ENCODE results near the gene SFT2D1. TPM values are rescaled to one million over a fixed set of nuclear protein-coding genes. Genes with fewer than 3 reads are reported as not detected.

The SFT2D1 gene
- total RNA-seq, 4 donors from 2014 or later = 36.8 to 53.5 (median 48.4) TPM

DNA sequence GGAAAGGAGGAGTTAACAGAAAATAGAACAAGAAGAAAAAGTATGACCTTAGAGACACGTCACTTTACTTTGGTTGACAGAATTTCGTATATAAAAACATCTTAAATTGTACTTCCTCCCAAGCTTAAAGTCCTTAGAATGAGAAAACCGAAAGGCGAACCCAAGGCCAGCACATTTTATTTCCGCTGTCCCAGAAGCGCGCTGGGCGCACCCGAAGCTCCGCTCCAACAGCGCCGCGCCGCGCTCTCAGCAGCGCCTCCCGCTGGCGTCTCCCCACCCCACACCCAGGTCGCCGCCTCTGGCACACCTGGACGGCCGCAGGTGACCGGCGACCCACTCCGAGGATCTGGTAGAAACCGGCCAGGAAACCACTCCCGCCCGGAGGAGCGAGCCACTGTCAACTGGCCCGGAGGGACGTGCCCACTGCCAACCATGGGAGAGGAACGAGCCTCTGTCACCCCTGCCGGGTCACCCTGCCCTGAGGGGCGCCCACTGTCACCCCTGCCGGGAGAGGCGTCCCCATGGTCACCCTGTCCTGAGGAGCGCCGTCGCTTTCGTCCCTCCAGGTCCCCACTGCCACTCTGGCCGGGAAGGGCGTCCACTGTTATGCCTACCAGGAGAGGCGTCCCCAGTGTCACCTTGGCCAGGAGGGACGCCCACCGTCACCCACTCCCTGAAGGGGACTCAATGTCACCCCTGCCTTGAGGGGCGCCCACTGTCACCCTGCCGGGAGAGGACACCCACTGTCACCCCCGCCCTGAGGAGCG, 39.6 kb upstream of the SFT2D1 start:
- Histone ChIP-seq H3K27me3 (no peaks in the 10 kb centered on the region), H3K36me3 (no peaks in the 10 kb centered on the region), H3K27ac (peak overlapping the region; percentile 73 to 97 (median 94)), H3K4me3 (replicated peaks in 1 of 3) (peak overlapping the region; percentile 68 to 94 (median 80)), H3K9me3 (no peaks in the 10 kb centered on the region), H3K4me1 (peaks cover 21 to 25% of the 10 kb centered on the region in 2 donors)
- DNase-seq = peak; percentile 92 to 95
- 0% methylated on average over 10 to 42 of the region's 49 CpGs for WGBS, 2 donors
- intact Hi-C loops (cut with DNase I) = loop anchor here (10.0 kb wide), 1 partner anchor 47 kb away; no protein-coding TSS in a partner anchor
- TF ChIP-seq CTCF (IDR thresholded peaks at IDR 0.05) (peak; percentile 60 to 93 (median 80)), POLR2A (IDR thresholded peaks at IDR 0.05) (peak in 1 of 2 donors; percentile 82)

DNA sequence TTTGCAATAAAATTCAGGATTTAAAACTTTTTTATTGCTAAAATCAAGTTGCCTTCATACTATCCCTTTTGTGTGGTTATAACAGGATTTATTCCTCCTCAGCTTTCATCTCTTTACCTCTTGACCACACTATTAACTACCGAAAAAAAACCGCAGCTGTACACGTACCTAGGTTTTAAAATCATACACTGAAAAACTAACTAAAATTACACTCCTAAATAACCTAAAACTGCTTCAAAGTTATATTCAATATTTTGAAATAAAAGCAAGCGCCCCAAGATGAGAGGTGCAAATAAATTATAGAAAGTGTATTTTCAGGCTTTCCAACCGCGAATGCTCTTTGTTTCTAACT, 39.0 kb upstream of the SFT2D1 start:
- no peak for DNase-seq
- H3K4me3 ChIP-seq (replicated peaks in 1 of 3) = peak overlapping the region in 2 of 3 donors; percentile 80 to 94
- H3K36me3 ChIP-seq = no peaks in the 10 kb centered on the region
- H3K27ac ChIP-seq = peak overlapping the region; percentile 73 to 97 (median 94)
- peaks cover 21 to 25% of the 10 kb centered on the region in 2 donors for H3K4me1 ChIP-seq
- no peak for TF ChIP-seq CTCF (IDR thresholded peaks at IDR 0.05)
- TF ChIP-seq POLR2A (IDR thresholded peaks at IDR 0.05) = no peak
- H3K9me3 ChIP-seq = no peaks in the 10 kb centered on the region
- intact Hi-C loops (cut with DNase I) = loop anchor here (10.0 kb wide), 1 partner anchor 47 kb away; no protein-coding TSS in a partner anchor
- H3K27me3 ChIP-seq = no peaks in the 10 kb centered on the region
- WGBS, 2 donors = 27% methylated on average over 6 of the region's 6 CpGs

- WGBS, 2 donors = 65 to 73% methylated on average over 4 of the region's 4 CpGs
- Histone ChIP-seq H3K27me3 (no peaks in the 10 kb centered on the region), H3K9me3 (no peaks in the 10 kb centered on the region), H3K27ac (peak overlapping the region in 1 of 3 donors; percentile 60), H3K4me3 (replicated peaks in 1 of 3) (no peak overlapping the region), H3K36me3 (no peaks in the 10 kb centered on the region), H3K4me1 (peaks cover 21 to 25% of the 10 kb centered on the region in 2 donors)
- peak; percentile 16 to 61 for DNase-seq
- TF ChIP-seq POLR2A (IDR thresholded peaks at IDR 0.05) (no peak), CTCF (IDR thresholded peaks at IDR 0.05) (no peak)
- intact Hi-C loops (cut with DNase I) = loop anchor here (10.0 kb wide), 1 partner anchor 45 kb away; no protein-coding TSS in a partner anchor
These were observed 37.5 kb upstream of the SFT2D1 start for GRCh38 chr6:166379800-166380199.

DNA sequence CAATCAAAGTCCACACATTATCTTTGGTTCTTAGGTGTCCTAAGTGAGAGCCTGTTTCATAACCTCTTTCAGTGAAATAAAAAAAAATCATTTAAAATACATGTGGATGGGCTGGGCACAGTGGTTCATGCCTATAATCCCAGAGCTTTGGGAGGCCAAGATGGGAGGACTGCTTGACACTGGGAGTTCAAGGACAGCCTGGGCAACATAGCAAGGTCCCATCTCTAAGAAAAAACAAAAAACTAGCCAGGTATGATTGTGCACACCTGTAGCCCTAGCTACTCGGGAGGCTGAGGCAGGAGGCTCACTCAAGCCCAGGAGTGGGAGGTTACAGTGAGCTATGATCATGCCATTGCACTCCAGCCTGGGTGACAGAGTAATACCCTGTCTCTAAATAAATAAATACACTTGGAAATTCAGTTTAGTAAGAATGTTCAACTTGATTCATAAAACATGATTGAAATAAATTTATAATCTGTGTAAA, 36.8 kb upstream of the SFT2D1 start:
- no peak for TF ChIP-seq POLR2A (IDR thresholded peaks at IDR 0.05)
- TF ChIP-seq CTCF (IDR thresholded peaks at IDR 0.05) = no peak
- DNase-seq = no peak
- peaks cover 20 to 23% of the 10 kb centered on the region in 2 donors for H3K4me1 ChIP-seq
- H3K4me3 ChIP-seq (replicated peaks in 1 of 3) = no peak overlapping the region
- H3K27ac ChIP-seq = peak overlapping the region in 1 of 3 donors; percentile 24
- intact Hi-C loops (cut with DNase I) = no loop called here
- 90 to 100% methylated on average over 1 of the region's 1 CpG for WGBS, 2 donors
- H3K36me3 ChIP-seq = no peaks in the 10 kb centered on the region
- H3K27me3 ChIP-seq = no peaks in the 10 kb centered on the region
- H3K9me3 ChIP-seq = no peaks in the 10 kb centered on the region

- 47 to 77% methylated on average over 2 of the region's 2 CpGs for WGBS, 2 donors
- Histone ChIP-seq H3K4me3 (replicated peaks in 1 of 3) (no peak overlapping the region), H3K27me3 (no peaks in the 10 kb centered on the region), H3K36me3 (no peaks in the 10 kb centered on the region), H3K27ac (no peak overlapping the region), H3K4me1 (peaks cover 17 to 19% of the 10 kb centered on the region in 2 donors), H3K9me3 (no peaks in the 10 kb centered on the region)
- DNase-seq = no peak
- TF ChIP-seq CTCF (IDR thresholded peaks at IDR 0.05) (no peak), POLR2A (IDR thresholded peaks at IDR 0.05) (no peak)
- intact Hi-C loops (cut with DNase I) = no loop called here
These were observed 35.4 kb upstream of the SFT2D1 start for GRCh38 chr6:166377721-166378120.
